Hepatocyte (in vitro differentiated cells): Measurements from ENCODE around the gene URGCP. TPM values are rescaled to one million over a fixed set of nuclear protein-coding genes. Genes with fewer than 3 reads are reported as not detected.
"Not testable (repeated sequence)": the region's sequence is repeated elsewhere in the genome, so short reads cannot be mapped to it uniquely, and the experiment has no call there.

Experiments used
- DNase-seq: peaks from one replicate; pipeline ENCODE4 v3.0.0-alpha.2; 2016; ENCODE audit warnings: low spot score
- H2AFZ ChIP-seq: fragments of 200-600 bp; sonication (generic); 2 replicates; pipeline ENCODE4 v1.6.0; 2016; ENCODE audit warnings: antibody characterized with exemption, mild to moderate bottlenecking
- H3K27ac ChIP-seq: fragments of 200-600 bp; sonication (generic); 2 replicates; pipeline ENCODE4 v1.5.1; 2016; ENCODE audit warnings: mild to moderate bottlenecking
- H3K27me3 ChIP-seq: fragments of 200-600 bp; sonication (generic); 2 replicates; pipeline ENCODE4 v1.6.1; 2016
- H3K36me3 ChIP-seq: fragments of 200-600 bp; sonication (generic); replicated peaks from 2 replicates; pipeline ENCODE4 v1.5.1; 2016; ENCODE audit warnings: low read depth; ENCODE audit not compliant: insufficient read depth
- H3K4me1 ChIP-seq: fragments of 200-600 bp; sonication (generic); 2 replicates; pipeline ENCODE4 v1.5.1; 2016; ENCODE audit warnings: mild to moderate bottlenecking, moderate library complexity; ENCODE audit not compliant: insufficient read depth
- H3K4me2 ChIP-seq: fragments of 200-600 bp; sonication (generic); 2 replicates; pipeline ENCODE4 v1.6.0; 2016
- H3K4me3 ChIP-seq: fragments of 200-600 bp; sonication (generic); 2 replicates; pipeline ENCODE4 v1.5.1; 2016; ENCODE audit warnings: mild to moderate bottlenecking
- H3K79me2 ChIP-seq: fragments of 200-600 bp; sonication (generic); 2 replicates; pipeline ENCODE4 v1.6.0; 2017; ENCODE audit warnings: mild to moderate bottlenecking
- H3K9me2 ChIP-seq: fragments of 200-600 bp; sonication (generic); replicated peaks from 2 replicates; pipeline ENCODE4 v1.6.0; 2017; ENCODE audit warnings: mild to moderate bottlenecking; ENCODE audit not compliant: insufficient read depth
- H3K9me3 ChIP-seq: fragments of 200-600 bp; sonication (generic); 2 replicates; pipeline ENCODE4 v1.5.1; 2016; ENCODE audit warnings: low read depth, mild to moderate bottlenecking
- H4K20me1 ChIP-seq: fragments of 200-600 bp; sonication (generic); 2 replicates; pipeline ENCODE4 v1.6.0; 2016; ENCODE audit warnings: mild to moderate bottlenecking; ENCODE audit not compliant: insufficient read depth, poor library complexity, severe bottlenecking
- EZH2 ChIP-seq: fragments of 200-600 bp; sonication (generic); IDR thresholded peaks from 2 replicates; pipeline ENCODE4 v1.6.1; 2016; ENCODE audit warnings: antibody characterized with exemption, mild to moderate bottlenecking, borderline replicate concordance
- EZH2phosphoT487 ChIP-seq: fragments of 200-600 bp; sonication (generic); IDR thresholded peaks from one replicate; pipeline ENCODE4 v1.6.1; 2018; ENCODE audit warnings: antibody characterized with exemption, mild to moderate bottlenecking, low read depth, moderate library complexity; ENCODE audit not compliant: unreplicated experiment, severe bottlenecking
- WGBS: methylation state at CpG from one replicate; pipeline ENCODE4 v1.1.6; 2016; ENCODE audit warnings: low lambda C conversion rate; ENCODE audit errors: missing lambda C conversion rate; 5-methylcytosine and 5-hydroxymethylcytosine counted together
- polyA plus RNA-seq: library from polyadenylated mRNA; unstranded; fragments of >200 nt; fragmentation: Nextera tagmentation; extraction: Ambion mirVana; gene quantifications from 2 replicates; pipeline ENCODE4 v1.2.1, GENCODE V29; 2016
- small RNA-seq: library from RNA; depleted of rRNA; stranded (forward); fragments of <200 nt; gene quantifications from one replicate; pipeline ENCODE3, GENCODE V24; 2014
- total RNA-seq: library from RNA; depleted of rRNA; stranded (reverse); fragments of >200 nt; gene quantifications from 2 replicates; pipeline ENCODE4 v1.2.3, GENCODE V29; 2014
- TF ChIP-seq, protein P1 (sequence below): fragments of 200-600 bp; sonication (generic); IDR thresholded peaks from 2 replicates; pipeline ENCODE4 v1.5.1; 2016; ENCODE audit warnings: antibody characterized with exemption, mild to moderate bottlenecking; ENCODE audit not compliant: poor library complexity

The URGCP gene
- total and polyA plus RNA-seq, 2 experiments from 2014 or later, result 28.7 to 31.9 TPM

DNA sequence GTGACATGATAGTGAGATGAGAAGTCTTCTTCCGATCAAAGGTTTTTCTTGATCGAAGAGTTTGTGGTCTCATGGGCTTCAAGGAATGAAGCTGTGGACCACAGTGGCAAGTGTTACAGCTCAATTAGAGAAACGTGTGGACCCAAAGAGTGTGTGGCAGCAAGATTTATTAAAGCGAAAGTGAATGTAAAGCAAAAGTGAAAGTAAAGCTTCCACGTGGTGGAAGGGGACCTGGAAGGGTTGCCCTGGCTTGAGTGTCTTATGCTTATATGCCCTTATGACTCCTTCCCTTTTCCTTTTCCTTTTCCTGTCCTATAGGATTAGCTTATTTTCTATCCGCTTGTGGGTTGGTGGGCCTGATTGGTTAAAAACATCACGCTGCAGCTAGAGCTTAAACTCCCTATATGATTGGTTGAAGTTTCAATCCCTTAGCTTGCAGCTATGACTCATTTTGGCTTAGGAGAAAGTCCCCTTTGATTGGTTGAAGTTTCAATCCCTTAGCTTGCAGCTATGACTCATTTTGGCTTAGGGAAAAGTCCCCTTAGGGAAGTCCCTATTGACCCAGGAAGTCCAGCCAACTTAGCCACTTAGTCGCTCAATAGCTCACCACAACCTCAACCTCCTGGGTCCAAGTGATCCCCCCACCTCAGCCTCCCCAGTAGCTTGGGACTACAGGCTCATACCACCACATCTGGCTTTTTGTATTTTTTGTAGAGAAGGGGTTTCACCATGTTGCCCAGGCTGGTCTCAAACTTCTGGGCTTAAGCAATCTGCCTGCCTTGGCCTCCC lies 71.7 kb downstream of the URGCP start:
- Histone ChIP-seq H3K4me1 (no peaks in the 10 kb centered on the region), H3K27me3 (no peaks in the 10 kb centered on the region), H4K20me1 (no peaks in the 10 kb centered on the region), H3K27ac (no peak overlapping the region), H3K4me2 (no peak overlapping the region), H2AFZ (no peak overlapping the region), H3K36me3 (no peaks in the 10 kb centered on the region), H3K9me3 (peaks cover 6% of the 10 kb centered on the region), H3K9me2 (no peaks in the 10 kb centered on the region), H3K79me2 (no peaks in the 10 kb centered on the region), H3K4me3 (no peak overlapping the region)
- 91% methylated on average over 8 of the region's 8 CpGs for WGBS
- TF ChIP-seq, protein P1, sequence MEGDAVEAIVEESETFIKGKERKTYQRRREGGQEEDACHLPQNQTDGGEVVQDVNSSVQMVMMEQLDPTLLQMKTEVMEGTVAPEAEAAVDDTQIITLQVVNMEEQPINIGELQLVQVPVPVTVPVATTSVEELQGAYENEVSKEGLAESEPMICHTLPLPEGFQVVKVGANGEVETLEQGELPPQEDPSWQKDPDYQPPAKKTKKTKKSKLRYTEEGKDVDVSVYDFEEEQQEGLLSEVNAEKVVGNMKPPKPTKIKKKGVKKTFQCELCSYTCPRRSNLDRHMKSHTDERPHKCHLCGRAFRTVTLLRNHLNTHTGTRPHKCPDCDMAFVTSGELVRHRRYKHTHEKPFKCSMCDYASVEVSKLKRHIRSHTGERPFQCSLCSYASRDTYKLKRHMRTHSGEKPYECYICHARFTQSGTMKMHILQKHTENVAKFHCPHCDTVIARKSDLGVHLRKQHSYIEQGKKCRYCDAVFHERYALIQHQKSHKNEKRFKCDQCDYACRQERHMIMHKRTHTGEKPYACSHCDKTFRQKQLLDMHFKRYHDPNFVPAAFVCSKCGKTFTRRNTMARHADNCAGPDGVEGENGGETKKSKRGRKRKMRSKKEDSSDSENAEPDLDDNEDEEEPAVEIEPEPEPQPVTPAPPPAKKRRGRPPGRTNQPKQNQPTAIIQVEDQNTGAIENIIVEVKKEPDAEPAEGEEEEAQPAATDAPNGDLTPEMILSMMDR, result no peak
- TF ChIP-seq EZH2phosphoT487 (no peak), EZH2 (no peak)
- DNase-seq, result no peak

DNA sequence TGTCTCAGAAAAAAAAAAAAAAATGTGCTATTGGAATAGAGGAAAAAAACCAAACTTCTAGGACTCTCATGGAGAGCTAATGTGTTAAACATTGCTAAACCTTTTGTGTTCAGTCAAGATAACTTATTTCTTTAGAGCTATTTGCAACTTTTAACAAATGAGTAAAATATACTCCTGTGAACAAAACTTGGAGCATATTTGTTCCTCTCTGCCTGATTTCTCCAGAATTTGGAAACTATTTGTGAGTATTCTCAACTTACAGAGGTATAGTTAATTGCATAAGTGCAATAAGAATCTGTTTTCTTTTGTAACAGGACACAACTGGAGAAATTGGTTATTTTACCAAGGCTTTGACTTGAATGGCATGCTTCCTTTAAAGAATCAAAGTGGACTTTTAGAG lies 75.5 kb downstream of the URGCP start:
- H3K79me2 ChIP-seq, H3K4me2 ChIP-seq, H3K4me3 ChIP-seq, DNase-seq, H3K9me3 ChIP-seq, H3K36me3 ChIP-seq, H3K27ac ChIP-seq, H3K9me2 ChIP-seq, H3K27me3 ChIP-seq, H4K20me1 ChIP-seq, H3K4me1 ChIP-seq, H2AFZ ChIP-seq: not testable (repeated sequence)

Small RNAs within 50 kb of the gene (small RNA-seq; reads per million reads assigned to genes)
- gene MRPS24, result not detected

Other genes with a start within 250 kb of the URGCP start
- gene COA1, start 177.1 kb downstream of the URGCP start, total RNA-seq, result 55.2 and 60.5 TPM in 2 replicates
- gene COA1, start 177.1 kb downstream of the URGCP start, polyA plus RNA-seq, result 50.5 and 52.1 TPM in 2 replicates
- gene BLVRA, start 147.9 kb downstream of the URGCP start, total RNA-seq, result 17.9 and 21.0 TPM in 2 replicates
- 29.2 and 34.2 TPM in 2 replicates for gene BLVRA, start 147.9 kb downstream of the URGCP start, polyA plus RNA-seq
- 72.4 and 93.2 TPM in 2 replicates for gene MRPS24, start 37.1 kb downstream of the URGCP start, total RNA-seq
- gene MRPS24, start 37.1 kb downstream of the URGCP start, polyA plus RNA-seq, result 138 and 150 TPM in 2 replicates
- 12.0 and 16.7 TPM in 2 replicates for gene UBE2D4, start 19.8 kb upstream of the URGCP start, total RNA-seq
- gene UBE2D4, start 19.8 kb upstream of the URGCP start, polyA plus RNA-seq, result 11.7 and 22.7 TPM in 2 replicates
- not detected in 2 replicates for gene SPDYE1, start 91.3 kb upstream of the URGCP start, total RNA-seq
- gene SPDYE1, start 91.3 kb upstream of the URGCP start, polyA plus RNA-seq, result 0.51 and 0.99 TPM in 2 replicates
- gene DBNL, start 138.1 kb upstream of the URGCP start, total RNA-seq, result 70.6 and 81.8 TPM in 2 replicates
- gene DBNL, start 138.1 kb upstream of the URGCP start, polyA plus RNA-seq, result 87.2 and 91.1 TPM in 2 replicates
- gene PGAM2, start 159.0 kb upstream of the URGCP start, total RNA-seq, result 0.73 TPM in 1 of 2 replicates, not detected in the other
- 0.66 TPM in 1 of 2 replicates, not detected in the other for gene PGAM2, start 159.0 kb upstream of the URGCP start, polyA plus RNA-seq
- gene POLM, start 175.9 kb upstream of the URGCP start, total RNA-seq, result 15.5 and 22.3 TPM in 2 replicates
- gene POLM, start 175.9 kb upstream of the URGCP start, polyA plus RNA-seq, result 16.0 and 29.3 TPM in 2 replicates
- 12.8 and 26.7 TPM in 2 replicates for gene AEBP1, start 197.7 kb upstream of the URGCP start, total RNA-seq
- gene AEBP1, start 197.7 kb upstream of the URGCP start, polyA plus RNA-seq, result 108 and 129 TPM in 2 replicates
- gene POLD2, start 217.0 kb upstream of the URGCP start, total RNA-seq, result 59.9 and 68.1 TPM in 2 replicates
- gene POLD2, start 217.0 kb upstream of the URGCP start, polyA plus RNA-seq, result 110 and 120 TPM in 2 replicates
- gene MYL7, start 234.7 kb upstream of the URGCP start, total RNA-seq, result 0.36 and 5.2 TPM in 2 replicates
- gene MYL7, start 234.7 kb upstream of the URGCP start, polyA plus RNA-seq, result 6.9 and 8.9 TPM in 2 replicates